Upper lobe of left lung (tissue), 4 donors: ENCODE results near the gene TUBGCP2.

ENCODE experiments used
- CTCF ChIP-seq, 6 experiments: fragments of 450-650 bp in 4 of 6; fragments of 200-600 bp in 2 of 6; sonication (generic) in 2 of 6; IDR thresholded peaks; one replicate each; pipeline ENCODE4 v1.5.1; 2016 to 2019; ENCODE audit warnings: antibody characterized with exemption in 6 of 6
- EP300 ChIP-seq, 4 donors: sonication (generic); formaldehyde crosslinking; IDR thresholded peaks; one replicate each; pipeline ENCODE4 v1.5.1; 2017; ENCODE audit warnings: antibody characterized with exemption in 4 of 4, control low read depth in 2 of 4
- POLR2A ChIP-seq, 4 donors: fragments of 450-650 bp; IDR thresholded peaks; one replicate each; pipeline ENCODE4 v1.5.1; 2016 to 2017; ENCODE audit warnings: antibody characterized with exemption in 4 of 4, mild to moderate bottlenecking in 2 of 4
- POLR2AphosphoS5 ChIP-seq, 2 donors: sonication (generic); formaldehyde crosslinking; IDR thresholded peaks; one replicate each; pipeline ENCODE4 v1.5.1; 2017; ENCODE audit warnings: antibody characterized with exemption in 2 of 2

GRCh38 chr10:133336577-133337369 is 28.1 kb upstream of the TUBGCP2 start, which contains the start of gene CALY:
- TF ChIP-seq POLR2AphosphoS5 (IDR thresholded peaks at IDR 0.05) (no peak), CTCF (IDR thresholded peaks at IDR 0.05) (no peak), POLR2A (IDR thresholded peaks at IDR 0.05) (no peak), EP300 (IDR thresholded peaks at IDR 0.05) (no peak)
